K562 (cell line): ENCODE measurements around the gene ILKAP. TPM values are rescaled to one million over a fixed set of nuclear protein-coding genes. Genes with fewer than 3 reads are reported as not detected.

ENCODE experiments used
- ATAC-seq: fragments of 200-7000 bp; cut with Tn5 transposase; 3 replicates; pipeline ENCODE4 v1.9.1; 2020; ENCODE audit warnings: moderate library complexity
- BruUV-seq: library from RNA; stranded (reverse); fragments of 400-500 nt; replicated peaks from 2 replicates; lab custom pipeline; 2021; lab: Mats Ljungman, UMichigan
- CTCF ChIA-PET: fragments of 300-600 bp; formaldehyde crosslinking; extraction: SDS; loops from one replicate; lab custom pipeline; 2021; ENCODE audit warnings: low intra/inter-chr PET ratio; lab: Yijun Ruan, JAX
- POLR2A ChIA-PET: fragments of 300-600, 350-650 bp; sonication (Branson Sonifier 250); formaldehyde crosslinking; extraction: SDS; loops from one replicate; lab custom pipeline; 2021; ENCODE audit warnings: antibody characterized with exemption, inconsistent platforms; lab: Yijun Ruan, JAX
- DNase-seq, 4 experiments: peaks; one replicate each; pipeline versions ENCODE4 v3.0.0 to v3.0.0-alpha.2; 2011 to 2018; ENCODE audit warnings: low spot score in 3 of 4, mixed read lengths in 3 of 4; ENCODE audit errors: extremely low read depth in 1 of 4
- FAIRE-seq: peaks from 2 replicates; lab custom pipeline; 2011; peaks lifted over from hg19 to GRCh38; lab: Jason Lieb, UNC
- H2AFZ ChIP-seq: 2 replicates; pipeline ENCODE4 v1.6.0; 2011; ENCODE audit warnings: low read depth, low read length, control low read depth, inconsistent platforms
- H3K27ac ChIP-seq: fragments of 200-600 bp; 3 replicates; pipeline ENCODE4 v1.8.0; 2011; ENCODE audit warnings: low read depth, mild to moderate bottlenecking, control low read depth, inconsistent platforms, low read length, moderate library complexity, mixed read lengths; ENCODE audit errors: extremely low read depth
- H3K27me3 ChIP-seq, 2 experiments: fragments of 300-600 bp in 1 of 2; 2 replicates in 1 of 2; 3 replicates in 1 of 2; pipeline versions ENCODE4 v1.6.0 to v1.8.0; 2011; ENCODE audit warnings: inconsistent platforms in 2 of 2, low read length in 2 of 2, mild to moderate bottlenecking in 1 of 2, mixed read lengths in 1 of 2, moderate library complexity in 1 of 2; ENCODE audit not compliant: control insufficient read depth in 2 of 2, insufficient read depth in 2 of 2
- H3K36me3 ChIP-seq: fragments of 300-600 bp; 3 replicates; pipeline ENCODE4 v1.8.0; 2011; ENCODE audit warnings: mild to moderate bottlenecking, low read length, inconsistent platforms; ENCODE audit not compliant: control insufficient read depth, insufficient read depth
- H3K4me1 ChIP-seq, 2 experiments: fragments of 200-600 bp in 1 of 2; replicated peaks in 1 of 2; 2 replicates in 1 of 2; 3 replicates in 1 of 2; pipeline versions ENCODE4 v1.5.1 to v1.8.0; 2011; ENCODE audit warnings: inconsistent platforms in 2 of 2, low read length in 2 of 2, mild to moderate bottlenecking in 1 of 2, mixed read lengths in 1 of 2, moderate library complexity in 1 of 2; ENCODE audit not compliant: control insufficient read depth in 2 of 2, insufficient read depth in 2 of 2
- H3K4me2 ChIP-seq: 2 replicates; pipeline ENCODE4 v1.6.1; 2011; ENCODE audit warnings: low read length, control low read depth, inconsistent platforms, mixed read lengths; ENCODE audit not compliant: insufficient read depth
- H3K4me3 ChIP-seq: fragments of 200-600 bp; sonication (generic), shearing (Covaris generic); 2 replicates; pipeline ENCODE4 v1.5.1; 2016; ENCODE audit warnings: control low read depth, inconsistent platforms
- H3K79me2 ChIP-seq: fragments of 200-600 bp; 3 replicates; pipeline ENCODE4 v1.8.0; 2011; ENCODE audit warnings: low read length, inconsistent platforms; ENCODE audit not compliant: control insufficient read depth, insufficient read depth
- H3K9ac ChIP-seq, 2 experiments: 2 replicates each; pipeline versions ENCODE4 v1.6.0 to v1.6.1; 2011; ENCODE audit warnings: low read depth in 2 of 2, low read length in 2 of 2, control low read depth in 1 of 2, inconsistent platforms in 1 of 2, mild to moderate bottlenecking in 1 of 2, mixed read lengths in 1 of 2; ENCODE audit not compliant: insufficient read depth in 1 of 2
- H3K9me1 ChIP-seq: one replicate; pipeline ENCODE4 v1.6.0; 2011; ENCODE audit warnings: inconsistent platforms, mild to moderate bottlenecking, low read length, moderate library complexity; ENCODE audit not compliant: control insufficient read depth, insufficient read depth
- H3K9me3 ChIP-seq: replicated peaks from 2 replicates; pipeline ENCODE4 v1.5.1; 2011; ENCODE audit warnings: low read depth, low read length, inconsistent platforms; ENCODE audit not compliant: control insufficient read depth, insufficient read depth
- H4K20me1 ChIP-seq: replicated peaks from 2 replicates; pipeline ENCODE4 v1.6.1; 2011; ENCODE audit warnings: low read length, inconsistent platforms, mixed read lengths; ENCODE audit not compliant: control insufficient read depth, insufficient read depth
- BHLHE40 ChIP-seq: IDR thresholded peaks from 2 replicates; pipeline ENCODE4 v1.6.1; 2011; ENCODE audit warnings: low read length, improper control_type of control experiment
- CCAR2 ChIP-seq: fragments of 200-400 bp; formaldehyde crosslinking; IDR thresholded peaks from 2 replicates; pipeline ENCODE4 v1.6.1; 2017; ENCODE audit warnings: mild to moderate bottlenecking, low read depth, low read length
- DEAF1 ChIP-seq: fragments of 450-650 bp; formaldehyde crosslinking; IDR thresholded peaks from 2 replicates; pipeline ENCODE4 v1.4.0; 2020; ENCODE audit warnings: mild to moderate bottlenecking, moderate library complexity
- ELK3 ChIP-seq: fragments of 450-650 bp; formaldehyde crosslinking; IDR thresholded peaks from 2 replicates; pipeline ENCODE4 v1.4.0; 2020; ENCODE audit warnings: mild to moderate bottlenecking
- MTF1 ChIP-seq: fragments of 250-450 bp; sonication (Bioruptor Pico); IDR thresholded peaks from 2 replicates; pipeline ENCODE4 v1.9.0; 2021; ENCODE audit warnings: moderate library complexity, mild to moderate bottlenecking, inconsistent platforms, borderline replicate concordance
- NFATC3 ChIP-seq: fragments of 450-650 bp; IDR thresholded peaks from 2 replicates; pipeline ENCODE4 v1.6.1; 2017; ENCODE audit warnings: mild to moderate bottlenecking
- NFIC ChIP-seq: fragments of 450-650 bp; IDR thresholded peaks from 2 replicates; pipeline ENCODE4 v1.6.1; 2017; ENCODE audit warnings: mild to moderate bottlenecking, inconsistent platforms
- NR3C1 ChIP-seq: sonication (generic); formaldehyde crosslinking; IDR thresholded peaks from 2 replicates; pipeline ENCODE4 v1.8.1; 2022; ENCODE audit warnings: missing genetic modification reagents
- PTRF ChIP-seq: fragments of 450-650 bp; IDR thresholded peaks from 2 replicates; pipeline ENCODE4 v1.6.1; 2016; ENCODE audit warnings: mild to moderate bottlenecking, missing genetic modification characterization, missing compliant biosample characterization
- RBM22 ChIP-seq: fragments of 200-400 bp; formaldehyde crosslinking; IDR thresholded peaks from 2 replicates; pipeline ENCODE4 v1.6.1; 2018; ENCODE audit warnings: low read length, low read depth; ENCODE audit not compliant: poor library complexity, severe bottlenecking
- RFX7 ChIP-seq: fragments of 250-450 bp; sonication (Bioruptor Pico); IDR thresholded peaks from 2 replicates; pipeline ENCODE4 v1.5.1; 2021; ENCODE audit warnings: mild to moderate bottlenecking
- ZBTB7A ChIP-seq: IDR thresholded peaks from 2 replicates; pipeline ENCODE4 v1.6.1; 2011; ENCODE audit warnings: low read depth, mild to moderate bottlenecking, low read length, moderate library complexity, borderline replicate concordance; ENCODE audit not compliant: control insufficient read depth
- ZNF316 ChIP-seq: fragments of 450-650 bp; IDR thresholded peaks from 2 replicates; pipeline ENCODE4 v1.6.1; 2016
- WGBS: fragments of 100-300 bp; shearing (Covaris generic); methylation state at CpG from one replicate; pipeline ENCODE4 v1.1.6; 2016; ENCODE audit warnings: low coverage, mixed read lengths; ENCODE audit not compliant: insufficient coverage; ENCODE audit errors: missing lambda C conversion rate; 5-methylcytosine and 5-hydroxymethylcytosine counted together
- in situ Hi-C: fragments of 300-500 bp; cut with MboI; formaldehyde crosslinking; loops from 4 replicates; pipeline ENCODE4 v1.15.0; 2018; ENCODE audit warnings: inconsistent platforms, mixed read lengths
- intact Hi-C: fragments of 100-400 bp; cut with micrococcal nuclease; formaldehyde crosslinking; loops from 2 replicates; pipeline ENCODE4 v1.14.2; 2022
- polyA plus RNA-seq, 8 experiments: library from polyadenylated mRNA; depleted of rRNA in 4 of 8; stranded (reverse) in 5 of 8; unstranded in 3 of 8; fragments of >200 nt; fragmentation: Nextera tagmentation in 2 of 8; fragmentation: Illumina TruSeq in 1 of 8; extraction: Ambion mirVana in 2 of 8; extraction: Trizol in 1 of 8; gene quantifications; 2 replicates each; pipeline versions ENCODE4 v1.2.1 to v1.2.3, GENCODE V29; 2011 to 2014; ENCODE audit warnings: inconsistent platforms in 1 of 8, missing spikeins in 1 of 8
- total RNA-seq, 7 experiments: library from RNA; depleted of rRNA in 6 of 7; stranded (reverse); fragments of >200 nt in 6 of 7; fragmentation: Illumina TruSeq in 2 of 7; extraction: Trizol in 2 of 7; gene quantifications; 2 replicates each; pipeline versions ENCODE4 v1.2.1 to v1.2.3, GENCODE V29; 2011 to 2021; ENCODE audit warnings: low replicate concordance in 1 of 7

Gene ILKAP
- total and polyA plus RNA-seq, 9 of the 15 experiments (the other 6 are each of a cell fraction or from before 2014, with no cell fraction given), result 3.1 to 43.9 (median 20.7) TPM

DNA sequence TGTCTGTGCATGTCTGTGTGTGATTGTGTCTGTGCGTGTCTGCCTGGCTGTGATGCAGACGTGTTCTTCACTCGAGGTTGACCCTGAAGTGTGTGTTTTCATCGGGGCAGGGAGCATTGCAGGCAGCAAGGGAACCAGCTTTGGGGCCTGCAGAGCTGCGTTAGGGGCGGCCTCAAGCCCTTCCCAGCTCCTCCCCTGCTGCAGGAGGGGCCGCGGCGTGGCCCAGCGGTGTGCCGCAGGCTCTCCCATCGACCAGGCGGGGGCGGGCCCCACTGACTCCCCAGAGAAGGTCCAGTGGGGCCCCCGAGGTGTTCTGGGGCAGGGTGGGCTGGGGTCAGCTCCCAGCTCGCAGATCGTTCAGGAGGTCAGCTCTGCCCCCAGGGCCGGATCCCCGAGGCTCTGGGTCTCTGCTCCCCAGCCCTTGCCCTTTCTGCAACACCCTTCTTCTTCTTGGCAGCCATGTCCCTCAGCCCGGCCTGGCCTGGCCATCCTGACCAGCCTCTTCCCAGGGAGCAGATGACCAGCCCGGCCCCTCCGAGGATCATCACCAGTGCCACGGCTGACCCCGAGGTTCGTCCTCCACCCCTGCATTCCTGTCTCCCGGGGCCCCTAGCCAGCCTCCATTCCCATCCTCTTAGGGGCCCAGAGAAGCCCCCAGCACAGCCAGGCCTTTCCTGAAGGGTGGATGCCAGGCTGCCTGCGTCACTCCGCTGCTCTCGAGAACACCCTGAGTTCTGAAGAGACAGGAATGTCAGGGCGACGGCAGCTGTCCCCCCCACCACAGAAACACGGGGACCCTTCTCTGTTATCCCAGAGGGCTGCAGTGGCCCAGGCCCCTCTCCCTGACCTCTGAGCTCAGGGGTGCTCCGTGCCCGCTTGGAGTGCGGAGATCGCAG, 76.1 kb downstream of the ILKAP start (continued):
- peak; percentile 35; the same call in 1 of the 2 replicates for TF ChIP-seq ZBTB7A

DNA sequence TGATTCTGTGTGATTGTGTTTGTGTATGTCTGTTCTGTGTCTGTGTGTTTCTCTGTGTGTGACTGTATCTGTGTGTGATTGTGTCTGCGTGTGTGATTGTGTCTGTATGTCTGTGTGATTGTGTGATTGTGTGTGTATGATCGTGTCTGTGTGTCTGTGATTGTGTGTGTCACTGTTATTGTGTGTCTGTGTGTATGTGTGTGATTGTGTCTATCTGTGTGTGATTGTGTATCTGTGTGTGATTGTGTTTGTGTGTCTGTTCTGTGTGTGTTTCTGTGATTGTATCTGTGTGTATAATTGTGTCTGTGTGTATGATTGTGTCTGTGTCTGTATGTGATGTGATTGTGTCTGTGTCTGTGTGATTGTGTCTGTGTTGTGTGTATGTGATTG, 76.7 kb downstream of the ILKAP start:
- FAIRE-seq, result no peak
- H3K4me2 ChIP-seq, result peak overlapping the region; percentile 10; the same call in 1 of the 2 replicates

More for the DNA sequence above, 76.7 kb downstream of the ILKAP start:
- Histone ChIP-seq H3K4me3 (no peak overlapping the region), H2AFZ (peak overlapping the region; percentile 83), H3K4me1 (peaks cover 0 to 51% of the 10 kb centered on the region in 2 experiments; a peak in 3 of 5 replicates), H3K27me3 (peaks cover 8 to 50% of the 10 kb centered on the region in 2 experiments; a peak in 4 of 5 replicates), H3K9me1 (no peaks in the 10 kb centered on the region), H3K79me2 (no peaks in the 10 kb centered on the region), H4K20me1 (no peaks in the 10 kb centered on the region), H3K27ac (no peak overlapping the region), H3K9ac (no peak overlapping the region), H3K36me3 (no peaks in the 10 kb centered on the region), H3K9me3 (0 out of 2 replicates have a peak, but pooled peaks cover 2% of the 10 kb centered on the region)
- ChIA-PET POLR2A (interaction anchor here (0.5 to 0.6 kb wide), 2 partner anchors 10 to 213 kb away, joined by 3 to 4 read pairs; no protein-coding TSS in a partner anchor), CTCF (no interaction called here)
- intact Hi-C loops (no loop called here), in situ Hi-C loops (no loop called here)
- 55% methylated on average over 2 of the region's 2 CpGs for WGBS
- ATAC-seq (no peak), DNase-seq (no peak)
- no peak for TF ChIP-seq PTRF (tag)
- TF ChIP-seq DEAF1, result no peak
- no peak for TF ChIP-seq RFX7 (CRISPR knock-in tag)
- no peak for TF ChIP-seq CCAR2
- TF ChIP-seq ZNF316, result no peak
- TF ChIP-seq NR3C1 (CRISPR knock-in tag), result no peak
- no peak for TF ChIP-seq NFATC3
- TF ChIP-seq MTF1, result no peak
- TF ChIP-seq NFIC, result no peak
- TF ChIP-seq RBM22, result no peak
- no peak for TF ChIP-seq ELK3 (CRISPR knock-in tag)
- TF ChIP-seq BHLHE40, result no peak
- BruUV-seq, result no TSS peak
